Muscle layer of colon (tissue), 2 donors: ENCODE results near the gene ACP1.

Experiments used
- H3K27ac ChIP-seq: one replicate; pipeline ENCODE4 v1.7.0; 2013; ENCODE audit warnings: low read depth, mild to moderate bottlenecking, low read length, moderate library complexity
- H3K27me3 ChIP-seq, 2 donors: one replicate each; pipeline ENCODE4 v1.7.0; 2013; ENCODE audit warnings: low read length in 2 of 2, mild to moderate bottlenecking in 2 of 2; ENCODE audit not compliant: insufficient read depth in 2 of 2, control insufficient read depth in 1 of 2
- H3K36me3 ChIP-seq: one replicate; pipeline ENCODE4 v1.7.0; 2013; ENCODE audit warnings: mild to moderate bottlenecking, low read length; ENCODE audit not compliant: insufficient read depth
- H3K4me1 ChIP-seq: one replicate; pipeline ENCODE4 v1.7.0; 2013; ENCODE audit warnings: mild to moderate bottlenecking, low read length; ENCODE audit not compliant: insufficient read depth
- H3K4me3 ChIP-seq, 2 donors: one replicate each; pipeline ENCODE4 v1.7.0; 2013; ENCODE audit warnings: low read length in 2 of 2, low read depth in 1 of 2, mild to moderate bottlenecking in 1 of 2, moderate library complexity in 1 of 2
- H3K9ac ChIP-seq: one replicate; pipeline ENCODE4 v1.7.0; 2013; ENCODE audit warnings: low read length
- H3K9me3 ChIP-seq: one replicate; pipeline ENCODE4 v1.7.0; 2013; ENCODE audit warnings: mild to moderate bottlenecking, low read length
- donor health status: abdominal sarcoma.
- donor health status: Adenocarcinoma of cecum.

ACP1 gene

GRCh38 chr2:283996-284794, 19.4 kb downstream of the ACP1 start:
- peaks cover 11% of the 10 kb centered on the region for H3K36me3 ChIP-seq
- H3K27me3 ChIP-seq: peaks cover 6 to 10% of the 10 kb centered on the region in 2 donors
- no peaks in the 10 kb centered on the region for H3K4me1 ChIP-seq
- no peak overlapping the region for H3K4me3 ChIP-seq
- no peaks in the 10 kb centered on the region for H3K9me3 ChIP-seq
- no peak overlapping the region for H3K27ac ChIP-seq
- no peak overlapping the region for H3K9ac ChIP-seq

- Histone ChIP-seq H3K9me3 (no peaks in the 10 kb centered on the region), H3K27me3 (peaks cover 6 to 18% of the 10 kb centered on the region in 2 donors), H3K4me1 (no peaks in the 10 kb centered on the region), H3K9ac (no peak overlapping the region), H3K4me3 (no peak overlapping the region), H3K27ac (no peak overlapping the region), H3K36me3 (peaks cover 8% of the 10 kb centered on the region)
Measured at GRCh38 chr2:284896-285492, 20.2 kb downstream of the ACP1 start.

GRCh38 chr2:285531-285930, 20.8 kb downstream of the ACP1 start:
- Histone ChIP-seq H3K4me3 (no peak overlapping the region), H3K27ac (no peak overlapping the region), H3K27me3 (peaks cover 6 to 20% of the 10 kb centered on the region in 2 donors), H3K9me3 (no peaks in the 10 kb centered on the region), H3K9ac (no peak overlapping the region), H3K36me3 (peaks cover 4% of the 10 kb centered on the region), H3K4me1 (no peaks in the 10 kb centered on the region)

DNA sequence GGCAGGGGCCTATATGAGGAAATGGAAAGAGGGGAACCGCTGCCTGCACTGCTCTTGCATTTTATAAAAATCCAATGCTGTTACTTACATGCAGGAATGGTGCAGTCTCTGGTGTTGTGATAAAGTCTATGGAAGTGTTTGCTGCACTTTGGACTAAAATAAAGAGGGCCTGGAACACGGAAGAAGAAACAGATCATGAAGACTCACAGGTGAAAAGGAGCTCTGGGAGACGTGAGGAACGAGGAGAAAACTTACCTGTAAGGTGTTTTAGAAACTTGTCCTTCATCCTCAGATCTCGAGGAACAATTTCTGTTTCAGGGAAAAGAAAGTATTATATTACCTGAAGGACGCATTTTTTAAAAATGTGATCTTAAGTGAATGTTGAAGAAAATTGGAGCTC, 21.3 kb downstream of the ACP1 start:
- Histone ChIP-seq H3K36me3 (no peaks in the 10 kb centered on the region), H3K9me3 (no peaks in the 10 kb centered on the region), H3K4me1 (no peaks in the 10 kb centered on the region), H3K4me3 (no peak overlapping the region), H3K27me3 (peaks cover 6 to 22% of the 10 kb centered on the region in 2 donors), H3K27ac (no peak overlapping the region), H3K9ac (no peak overlapping the region)

DNA sequence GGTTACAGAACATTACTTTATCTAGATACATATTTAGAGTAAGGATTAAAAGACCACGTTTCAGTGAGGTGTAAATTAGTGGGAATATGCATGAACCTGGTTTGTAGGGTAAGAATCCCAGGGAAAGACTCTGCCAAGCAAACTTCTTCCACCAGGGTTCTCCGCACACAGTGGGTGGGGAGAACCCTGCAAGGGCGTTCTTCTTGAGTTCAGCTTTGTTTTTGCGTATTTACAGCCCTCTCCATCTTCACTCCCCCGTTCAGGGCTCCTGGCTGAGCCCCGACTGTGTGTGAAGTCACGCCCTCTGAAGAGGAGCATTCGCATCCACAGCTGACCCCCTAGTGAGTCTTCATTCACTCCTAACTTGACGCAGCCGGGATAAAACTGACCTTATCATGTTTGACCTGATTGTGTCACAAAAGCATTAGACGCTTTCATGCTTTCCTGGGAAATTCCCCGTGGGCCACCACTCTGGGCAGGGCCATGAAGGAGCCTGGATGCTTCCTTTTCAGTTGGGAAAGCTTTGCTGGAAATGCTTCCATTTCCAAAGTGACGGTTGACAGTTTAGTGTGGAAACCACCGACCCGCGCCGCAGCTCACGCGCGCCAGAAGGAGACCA, 22.1 kb downstream of the ACP1 start:
- Histone ChIP-seq H3K9ac (no peak overlapping the region), H3K4me3 (no peak overlapping the region), H3K27ac (no peak overlapping the region), H3K4me1 (no peaks in the 10 kb centered on the region), H3K36me3 (no peaks in the 10 kb centered on the region), H3K9me3 (no peaks in the 10 kb centered on the region), H3K27me3 (peaks cover 6 to 22% of the 10 kb centered on the region in 2 donors)

- peak overlapping the region in 1 of 2 donors; percentile 53 for H3K4me3 ChIP-seq
- H3K9me3 ChIP-seq: no peaks in the 10 kb centered on the region
- H3K27ac ChIP-seq: no peak overlapping the region
- H3K27me3 ChIP-seq: peaks cover 6 to 22% of the 10 kb centered on the region in 2 donors
- no peaks in the 10 kb centered on the region for H3K36me3 ChIP-seq
- no peak overlapping the region for H3K9ac ChIP-seq
- no peaks in the 10 kb centered on the region for H3K4me1 ChIP-seq
Measured at GRCh38 chr2:287471-287885, 22.7 kb downstream of the ACP1 start.

DNA sequence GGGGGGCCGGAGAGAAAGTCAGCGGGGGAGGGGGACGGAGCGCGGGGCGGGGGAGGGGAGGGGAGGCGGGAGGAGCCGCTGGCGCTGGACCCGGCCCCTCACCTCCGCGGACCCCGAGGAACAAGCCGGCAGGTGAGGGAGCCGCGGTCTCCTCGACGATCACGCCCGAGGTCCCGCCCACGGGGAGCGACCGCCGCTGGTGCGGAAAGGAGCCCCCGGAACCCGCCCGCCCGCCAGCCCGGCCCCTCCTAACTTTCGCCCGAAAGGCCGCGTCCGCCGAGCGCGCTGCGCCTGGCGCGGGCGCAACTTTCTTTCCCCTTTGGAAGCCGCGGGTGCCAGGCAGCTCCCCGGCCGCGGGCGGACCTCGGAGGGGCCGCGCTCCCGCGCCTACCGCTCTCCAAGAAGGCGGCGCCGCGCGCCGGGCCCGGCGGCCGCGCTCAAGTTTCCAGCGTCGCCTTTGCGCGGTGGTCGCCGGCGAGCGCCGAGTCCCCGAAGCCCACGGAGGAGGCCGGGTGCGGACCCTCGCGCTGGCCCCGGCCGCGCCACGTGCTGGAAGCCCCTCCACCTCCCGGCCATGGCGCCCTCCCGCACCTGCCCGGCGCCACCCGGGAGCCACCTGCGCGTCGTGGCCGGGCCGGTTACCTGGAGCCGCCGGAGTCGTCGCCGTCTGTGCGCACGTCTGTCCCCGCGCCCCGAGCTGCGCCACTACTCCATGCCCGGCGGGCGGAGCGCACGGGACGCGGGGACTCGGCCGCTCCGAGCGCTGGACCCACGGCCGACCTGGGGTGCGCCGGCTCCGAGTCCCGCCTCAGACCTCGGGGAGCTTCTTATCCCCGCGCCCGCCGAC, 23.4 kb downstream of the ACP1 start, which contains the start of gene ALKAL2:
Gene ALKAL2, minus strand, starts transcription at position 181 of the 847 bp plus-strand sequence. CDS start 256 bp downstream, outside the sequence.
- H3K9me3 ChIP-seq: no peaks in the 10 kb centered on the region
- no peaks in the 10 kb centered on the region for H3K36me3 ChIP-seq
- H3K27me3 ChIP-seq: peaks cover 6 to 22% of the 10 kb centered on the region in 2 donors
- H3K27ac ChIP-seq: no peak within 1 kb of the TSS
- H3K4me1 ChIP-seq: no peaks in the 10 kb centered on the region
- peak within 1 kb of the TSS in 1 of 2 donors; percentile 53 for H3K4me3 ChIP-seq
- no peak within 1 kb of the TSS for H3K9ac ChIP-seq

DNA sequence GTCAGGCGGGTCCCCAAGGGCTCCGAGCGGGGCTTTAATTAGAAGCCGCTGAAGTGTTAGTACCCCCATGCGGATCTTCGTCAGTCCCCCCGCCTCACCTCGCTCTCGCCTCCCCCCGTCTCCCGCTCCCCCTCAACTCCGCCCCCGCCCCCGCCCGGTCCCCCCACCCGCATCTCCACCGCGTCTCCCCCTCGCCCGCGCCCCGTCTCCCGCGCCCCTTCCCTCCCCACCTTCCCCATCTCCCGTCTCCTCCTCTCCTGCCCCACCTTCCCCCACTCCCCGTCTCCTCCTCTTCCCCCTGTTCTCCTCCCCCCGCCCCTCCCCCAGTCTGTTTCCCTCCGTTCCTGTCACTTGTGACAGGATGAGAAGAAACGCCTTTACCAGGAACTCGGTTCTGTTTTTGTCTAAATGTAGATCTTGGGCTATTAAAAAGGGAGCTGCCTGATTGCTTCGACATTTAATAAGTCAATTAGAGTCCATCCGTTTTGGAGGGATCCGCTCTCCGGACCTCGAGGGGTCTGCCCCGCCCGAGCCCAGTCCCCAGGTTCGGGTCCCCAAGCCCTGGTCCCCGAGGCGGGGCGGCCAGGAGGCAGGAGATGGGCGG, 24.1 kb downstream of the ACP1 start:
- Histone ChIP-seq H3K27ac (no peak overlapping the region), H3K27me3 (peaks cover 6 to 22% of the 10 kb centered on the region in 2 donors), H3K36me3 (no peaks in the 10 kb centered on the region), H3K4me1 (no peaks in the 10 kb centered on the region), H3K4me3 (peak overlapping the region; percentile 56 to 63), H3K9ac (no peak overlapping the region), H3K9me3 (no peaks in the 10 kb centered on the region)

DNA sequence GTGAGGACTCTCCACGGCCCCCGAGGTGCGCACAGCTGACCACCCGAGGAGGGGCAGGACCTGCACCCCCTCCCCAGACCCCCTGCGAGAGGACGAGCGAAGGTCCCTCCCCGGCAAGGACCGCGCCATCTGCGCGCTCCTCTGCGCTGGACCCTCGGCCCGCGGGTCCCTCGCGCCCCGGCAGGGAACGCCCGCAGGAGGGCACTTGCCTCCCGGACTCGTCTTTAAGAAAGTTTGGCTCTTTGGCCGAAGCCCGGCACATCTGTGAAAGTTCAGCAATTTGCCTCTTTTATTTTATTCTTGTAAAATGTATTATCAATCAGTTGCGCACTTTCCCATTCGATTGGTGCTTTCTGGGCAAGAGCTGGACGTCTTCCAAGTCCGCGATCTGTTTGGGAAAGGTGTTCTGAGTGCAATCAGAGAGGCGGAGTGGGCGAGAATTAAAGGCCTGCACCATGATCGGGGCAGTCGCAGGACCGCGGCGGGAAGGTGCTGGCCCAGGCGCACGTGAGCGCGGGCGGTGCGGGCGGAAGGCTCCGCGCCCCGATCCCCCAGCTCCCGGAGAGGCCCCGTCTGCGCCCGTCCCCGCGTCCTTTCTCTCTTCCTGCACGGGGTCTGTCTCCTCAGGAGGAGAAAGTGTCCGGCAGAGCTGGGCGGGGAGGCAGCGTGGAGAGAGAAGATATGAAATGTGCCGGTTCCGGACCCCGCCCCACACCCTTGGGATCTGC, 24.8 kb downstream of the ACP1 start:
- Histone ChIP-seq H3K9me3 (no peaks in the 10 kb centered on the region), H3K27me3 (peaks cover 6 to 22% of the 10 kb centered on the region in 2 donors), H3K4me1 (no peaks in the 10 kb centered on the region), H3K36me3 (no peaks in the 10 kb centered on the region), H3K4me3 (peak overlapping the region; percentile 56 to 63), H3K9ac (no peak overlapping the region), H3K27ac (no peak overlapping the region)

DNA sequence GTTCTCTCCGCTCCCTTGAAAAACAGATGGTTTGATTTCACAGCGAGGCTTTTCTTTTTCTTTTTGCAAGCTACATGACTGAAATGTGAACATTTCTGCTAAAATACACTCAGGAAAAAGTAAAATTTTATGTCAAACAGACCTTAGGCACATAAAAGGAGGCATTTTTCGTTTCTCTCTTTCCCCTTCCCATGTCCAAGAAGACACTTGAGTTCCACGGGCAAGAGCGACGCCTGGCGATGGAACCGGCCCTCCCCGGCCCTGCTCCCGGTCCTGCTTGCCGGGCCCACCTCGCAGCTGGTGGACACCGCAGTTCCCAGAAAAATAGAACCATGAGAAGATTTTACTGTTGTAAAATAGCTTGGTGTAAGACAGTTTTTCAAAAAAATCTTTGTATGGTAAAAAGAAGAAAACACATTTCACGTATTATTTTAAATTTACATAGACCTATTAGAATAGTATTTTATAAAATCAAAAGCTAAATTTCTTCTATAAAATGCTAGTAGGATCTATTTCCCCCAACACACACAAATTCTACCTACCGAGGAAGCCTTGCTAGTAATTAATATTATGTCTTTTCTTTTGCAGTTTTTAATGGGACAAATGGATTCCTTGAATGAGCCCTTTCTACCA, 25.5 kb downstream of the ACP1 start:
- Histone ChIP-seq H3K9ac (no peak overlapping the region), H3K9me3 (no peaks in the 10 kb centered on the region), H3K4me3 (peak overlapping the region; percentile 56 to 63), H3K36me3 (no peaks in the 10 kb centered on the region), H3K27me3 (peaks cover 6 to 22% of the 10 kb centered on the region in 2 donors), H3K4me1 (no peaks in the 10 kb centered on the region), H3K27ac (no peak overlapping the region)
